Eye (tissue), 1 donor: ENCODE data around the gene PARVB.
A peak's percentile ranks its signal among the peaks of the same experiment; 100 is the strongest.

Source experiments
- DNase-seq: peaks from one replicate; pipeline ENCODE4 v3.0.0-alpha.2; 2015

PARVB gene

GRCh38 chr22:44057401-44057987 lies 33.4 kb downstream of the PARVB start:
- no peak for DNase-seq

DNA sequence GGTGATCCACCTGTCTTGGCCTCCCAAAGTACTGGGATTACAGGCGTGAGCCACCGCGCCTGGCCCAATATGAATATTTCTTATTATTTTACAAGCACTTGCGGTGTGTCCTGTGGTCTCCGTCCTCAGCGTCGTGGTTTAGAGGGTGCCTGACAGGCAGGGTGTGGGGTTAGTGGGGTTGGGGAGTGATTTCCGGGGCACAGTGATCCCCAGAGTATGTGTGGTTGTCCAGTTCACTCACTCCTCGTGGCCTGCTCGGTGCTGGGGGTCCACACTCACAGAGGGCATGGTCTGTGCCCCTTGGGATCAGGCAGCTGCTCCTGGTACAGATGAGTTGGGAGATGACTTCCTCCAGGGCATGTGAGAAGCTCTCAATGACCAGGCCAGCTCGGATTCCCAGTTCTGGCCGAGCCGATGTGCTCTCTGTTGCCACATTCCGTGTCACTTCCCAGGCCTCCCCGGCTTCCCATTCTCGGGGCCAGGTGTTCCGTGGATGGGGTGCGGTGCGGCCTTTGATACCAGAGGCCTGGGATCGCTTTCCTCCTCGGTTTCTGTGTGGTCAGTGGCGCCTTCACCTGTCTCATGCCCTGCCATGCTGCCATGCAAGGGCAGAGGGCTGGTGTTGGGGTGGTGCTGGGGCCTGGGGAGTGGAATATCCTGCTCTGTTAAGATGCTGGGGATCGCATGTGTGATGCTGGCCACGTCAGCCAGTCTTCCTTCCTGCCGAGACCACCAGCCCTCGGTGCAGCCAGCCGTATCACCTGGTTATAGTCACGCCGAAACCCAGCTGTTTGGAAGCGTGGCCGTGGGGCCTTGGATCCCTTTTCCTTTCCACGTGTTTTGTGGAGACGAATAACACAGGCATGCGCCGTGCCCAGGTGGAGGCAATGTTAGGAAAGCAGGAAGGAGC lies 39.6 kb downstream of the PARVB start:
- DNase-seq: no peak

GRCh38 chr22:44067033-44067432 lies 42.9 kb downstream of the PARVB start:
- DNase-seq: no peak

- no peak for DNase-seq
Observed at GRCh38 chr22:44067901-44068300, 43.8 kb downstream of the PARVB start.

DNA sequence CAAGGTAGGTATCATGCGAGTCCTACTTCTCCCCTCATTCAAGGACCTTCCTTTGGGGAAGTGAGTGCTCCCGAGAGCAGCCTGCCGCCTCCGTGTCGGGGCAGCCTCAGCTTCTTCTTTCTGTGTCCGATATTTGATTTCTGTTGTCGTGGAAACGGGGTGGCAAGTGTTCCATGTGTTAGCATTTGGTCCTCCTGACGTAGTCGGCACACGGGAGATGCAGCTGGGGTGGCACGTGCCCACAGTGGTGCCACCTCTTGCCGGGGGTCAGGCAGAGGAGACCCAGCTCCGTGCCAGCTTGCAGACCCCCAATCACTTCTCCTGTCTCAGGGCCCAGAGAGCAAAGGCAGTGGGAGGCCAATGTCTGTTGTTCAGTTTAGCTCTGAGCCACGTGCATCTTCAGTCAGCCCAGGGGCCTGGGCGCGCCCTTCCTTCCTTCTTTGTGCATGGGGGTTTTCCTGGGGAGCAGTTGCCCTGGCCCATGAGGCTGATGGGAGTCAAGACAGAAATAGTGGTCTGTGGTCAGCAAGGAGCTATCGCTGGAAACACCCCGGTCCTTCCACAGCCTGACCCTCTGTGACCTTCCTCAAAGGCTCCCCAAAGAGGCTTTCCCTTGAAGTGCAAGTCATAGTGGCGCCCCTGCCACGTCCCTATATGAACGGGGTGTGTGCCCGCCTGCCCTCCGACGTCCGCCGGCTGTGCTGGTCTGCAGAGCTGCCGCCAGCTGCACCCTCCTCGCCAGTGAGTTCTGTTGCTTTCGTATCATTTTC lies 44.5 kb downstream of the PARVB start:
- DNase-seq: no peak

DNA sequence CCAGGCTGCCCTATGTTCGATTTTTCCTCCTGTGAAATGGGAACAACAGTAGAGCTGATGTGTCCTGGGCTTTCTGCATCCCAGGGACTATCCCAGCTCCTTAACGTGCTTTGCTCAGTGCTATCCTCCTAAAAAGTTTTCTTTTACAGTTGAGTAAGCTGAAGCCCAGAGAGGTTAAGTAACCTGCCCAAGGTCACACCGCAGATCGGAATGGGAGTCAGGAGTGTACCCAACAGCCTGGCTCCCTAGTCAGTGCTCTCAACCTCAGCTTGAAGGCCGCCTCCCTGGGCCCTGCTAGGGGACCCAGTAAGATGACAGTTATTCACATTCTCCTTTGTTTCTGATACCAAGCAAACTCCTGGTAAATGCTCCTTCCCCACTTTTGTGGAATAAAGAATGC lies 45.9 kb downstream of the PARVB start:
- no peak for DNase-seq

GRCh38 chr22:44071781-44072326 lies 47.8 kb downstream of the PARVB start:
- no peak for DNase-seq

DNA sequence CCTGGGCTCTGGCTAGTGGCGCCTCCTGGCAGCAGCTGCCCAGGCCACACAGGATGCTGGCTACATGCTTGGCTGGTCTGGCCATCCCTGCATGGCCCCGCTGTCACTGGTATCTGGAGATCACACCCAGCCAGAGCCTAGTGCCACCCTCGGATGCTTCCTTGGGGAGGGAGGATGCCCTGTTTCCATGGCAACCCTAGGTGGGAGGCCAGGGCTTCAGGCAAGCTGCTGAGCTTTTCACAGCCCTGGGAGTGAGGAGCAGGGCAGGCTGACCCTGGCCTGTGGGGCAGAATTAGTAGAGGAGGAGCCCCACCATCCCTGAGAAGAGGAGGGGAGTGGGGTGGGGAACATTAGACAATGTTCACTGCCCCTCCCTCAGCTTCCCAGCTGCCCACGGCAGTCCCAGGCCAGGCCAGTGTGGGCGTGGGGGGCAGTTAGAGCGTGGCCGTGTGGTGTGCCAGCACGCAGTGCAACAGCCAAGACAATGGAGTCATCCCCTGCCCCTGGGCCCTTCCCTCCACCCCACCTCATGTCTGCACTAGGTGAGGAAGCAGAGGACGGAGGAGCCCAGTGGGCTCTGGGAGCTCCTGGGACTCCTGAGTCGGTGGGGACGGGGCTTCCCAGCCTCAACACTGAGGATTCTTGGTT lies 50.4 kb downstream of the PARVB start:
- DNase-seq: peak; percentile 50

DNA sequence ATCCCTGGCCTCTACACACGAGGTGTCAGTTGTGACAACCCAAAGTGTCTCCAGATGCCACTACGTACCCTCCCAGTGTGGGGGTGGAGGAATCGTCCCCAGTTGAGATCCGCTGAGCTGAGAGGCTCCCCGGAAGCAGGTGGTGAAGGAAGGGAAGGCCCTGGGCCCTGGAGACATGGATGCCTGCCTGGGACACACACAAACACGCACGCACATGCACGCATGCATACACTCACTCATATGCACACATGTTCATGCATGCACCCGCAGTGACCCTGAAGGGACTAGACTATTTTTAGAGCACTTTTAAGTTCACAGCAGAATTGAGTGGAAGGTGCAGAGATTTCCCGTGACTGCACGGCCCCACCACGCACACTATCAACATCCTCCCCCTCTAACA lies 50.9 kb downstream of the PARVB start:
- no peak for DNase-seq

- no peak for DNase-seq
Observed at GRCh38 chr22:44075670-44076069, 51.6 kb downstream of the PARVB start.

- no peak for DNase-seq
Observed at GRCh38 chr22:44076825-44077224, 52.7 kb downstream of the PARVB start.

DNA sequence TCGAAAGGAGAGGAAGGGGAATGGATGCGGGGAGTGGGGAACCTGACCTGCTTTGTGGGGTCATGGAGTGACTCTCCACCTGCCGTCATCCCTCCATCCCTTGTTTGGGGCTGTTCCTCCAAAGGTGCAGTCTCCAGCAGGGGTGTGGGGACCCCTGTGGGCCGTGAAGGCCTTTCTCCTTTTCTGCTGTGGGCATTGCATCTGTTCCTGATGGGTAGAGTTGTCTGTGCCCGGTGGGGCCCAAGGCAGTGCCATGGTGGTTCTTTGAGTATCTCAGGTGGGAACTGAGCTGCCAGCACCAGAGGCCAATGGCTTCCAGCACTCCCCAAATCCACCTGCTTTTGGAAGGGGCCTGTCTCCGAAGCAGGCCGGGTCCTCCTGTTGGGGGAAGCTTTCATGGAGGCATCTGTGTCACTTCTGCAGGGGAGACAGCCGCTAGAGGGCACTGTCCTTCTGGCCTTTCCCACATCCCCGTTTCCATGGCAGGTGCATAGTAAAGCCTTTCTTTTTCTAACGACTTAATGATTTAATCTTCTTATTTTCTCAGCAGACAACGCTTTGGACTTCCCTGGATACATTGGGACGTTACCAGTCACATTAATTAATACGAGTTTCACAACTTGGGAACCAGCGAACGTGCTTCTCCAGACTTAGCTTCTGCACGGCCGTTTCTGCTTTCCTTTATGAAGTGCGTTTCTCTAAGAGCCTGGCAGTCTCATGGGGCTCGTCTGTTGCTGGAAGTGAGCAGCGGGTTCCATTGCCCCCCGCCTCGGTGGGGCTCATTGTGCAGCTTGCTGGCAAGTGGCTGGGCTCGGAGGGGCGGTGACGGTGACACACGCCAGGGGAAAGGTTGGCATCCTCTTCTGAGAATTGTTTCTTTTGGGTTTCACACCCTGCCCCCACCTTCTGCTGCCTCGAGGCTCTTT lies 57.1 kb downstream of the PARVB start:
- peak; percentile 96 for DNase-seq

- DNase-seq: no peak
Observed at GRCh38 chr22:44082801-44083200, 58.7 kb downstream of the PARVB start.

- no peak for DNase-seq
Observed at GRCh38 chr22:44084044-44084772, 60.1 kb downstream of the PARVB start.

DNA sequence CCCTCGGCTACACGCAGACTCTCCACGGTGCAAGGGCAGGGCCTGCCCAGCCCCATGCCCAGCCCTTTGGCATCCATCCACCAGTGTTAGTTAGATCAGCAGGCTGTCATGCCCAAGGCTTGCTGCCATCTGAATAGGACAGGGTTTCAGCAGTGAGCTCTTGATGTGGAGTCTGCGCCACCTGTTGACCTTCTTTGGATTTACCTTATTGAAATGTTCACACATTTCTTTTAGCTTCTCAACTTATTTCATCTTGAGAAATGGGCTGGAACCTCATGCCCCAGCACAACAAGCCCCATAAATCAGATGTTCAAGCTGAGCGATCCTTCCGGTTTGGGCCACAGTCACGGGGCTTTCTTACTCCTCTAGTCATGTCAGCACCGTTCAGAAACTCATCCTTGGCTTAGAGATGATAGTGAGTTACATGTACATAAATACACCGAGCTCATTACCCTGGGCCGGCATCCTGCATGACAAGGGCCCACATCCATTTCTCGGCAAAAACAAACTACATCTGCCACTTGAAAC lies 61.7 kb downstream of the PARVB start:
- no peak for DNase-seq

- DNase-seq: no peak
Observed at GRCh38 chr22:44086271-44087088, 62.4 kb downstream of the PARVB start.

DNA sequence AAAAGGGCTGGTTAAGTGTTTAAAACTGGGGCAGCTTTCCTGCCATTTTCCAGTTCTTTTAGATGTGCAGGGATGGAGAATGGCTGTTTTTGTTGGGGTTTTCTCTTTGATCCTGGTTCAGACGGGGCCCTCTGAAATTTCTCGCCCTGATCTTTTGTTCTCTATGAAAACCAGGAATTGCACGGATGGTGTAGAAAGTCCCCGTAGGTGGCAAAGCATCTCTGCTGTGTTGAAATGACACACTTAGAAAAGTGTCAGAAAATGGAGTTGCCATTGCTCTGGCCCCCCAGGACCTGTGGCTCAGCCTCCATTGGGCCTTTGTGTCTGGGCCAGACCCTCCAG lies 63.0 kb downstream of the PARVB start:
- no peak for DNase-seq

DNA sequence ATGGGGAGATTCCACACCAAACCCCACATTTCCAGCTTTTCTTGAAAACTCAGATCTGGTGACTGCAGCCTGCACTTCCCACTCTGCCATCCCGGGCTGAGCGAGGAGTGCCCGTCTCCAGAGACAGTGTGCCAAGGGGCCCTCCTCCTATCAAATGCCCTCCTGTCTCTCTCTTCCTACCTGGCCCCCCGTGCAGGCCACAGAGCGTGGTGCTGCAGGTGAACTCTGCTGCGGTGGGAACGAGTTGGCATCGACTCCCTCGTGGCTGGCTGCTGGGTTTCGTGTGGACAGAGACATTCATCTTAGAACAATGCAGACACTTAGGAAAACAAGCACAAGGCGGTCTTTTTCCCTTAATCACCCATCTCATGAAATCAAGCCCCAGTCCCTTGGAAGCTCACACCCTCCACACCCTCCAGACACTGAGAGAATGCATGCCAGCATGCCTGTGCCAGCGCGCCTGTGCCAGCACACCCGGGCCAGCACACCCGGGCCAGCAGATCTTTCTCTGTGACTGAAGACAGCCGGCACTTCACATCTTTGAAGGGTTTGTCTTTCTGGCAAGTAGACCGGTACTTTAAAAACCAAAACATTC lies 65.0 kb downstream of the PARVB start:
- DNase-seq: no peak
